Measurements from ENCODE around the gene PPP2R2D.

DNA sequence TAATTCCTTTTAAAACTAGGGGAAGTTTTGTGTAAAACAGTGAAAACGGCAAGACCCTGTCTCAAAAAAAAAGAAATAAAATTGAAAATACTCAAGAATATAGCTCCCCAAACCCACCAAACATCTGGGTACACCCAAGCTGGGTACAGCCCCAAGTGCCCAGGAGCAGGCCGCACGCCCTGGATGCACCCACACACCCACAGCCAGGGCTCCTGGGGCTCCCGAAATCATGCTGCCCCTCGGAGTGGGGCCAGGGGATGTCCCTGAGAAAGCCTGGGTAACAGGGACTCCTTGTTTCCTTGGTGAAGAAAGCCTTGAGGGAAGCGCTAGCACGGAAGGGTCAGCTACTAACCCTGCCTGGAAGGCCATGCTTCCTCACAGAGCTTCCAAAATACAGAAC lies 70.8 kb downstream of the PPP2R2D start:
- TF ChIP-seq ZNF70 (CRISPR knock-in tag; IDR thresholded peaks at IDR 0.05) (no peak), ZC3H10 (CRISPR knock-in tag; IDR thresholded peaks at IDR 0.05) (no peak), ZNF565 (CRISPR knock-in tag; conservative IDR thresholded peaks at IDR 0.05; ENCODE audit: low read depth) (no peak), OSR1 (CRISPR knock-in tag; IDR thresholded peaks at IDR 0.05) (no peak), BACH2 (CRISPR knock-in tag; IDR thresholded peaks at IDR 0.05; ENCODE audit: borderline replicate concordance) (no peak), PPARA (CRISPR knock-in tag; IDR thresholded peaks at IDR 0.05; ENCODE audit: borderline replicate concordance) (no peak), RARB (CRISPR knock-in tag; IDR thresholded peaks at IDR 0.05) (no peak), ARNTL (CRISPR knock-in tag; IDR thresholded peaks at IDR 0.05; ENCODE audit: borderline replicate concordance, low read depth) (no peak), GLIS3 (CRISPR knock-in tag; IDR thresholded peaks at IDR 0.05) (no peak), ZFP30 (CRISPR knock-in tag; IDR thresholded peaks at IDR 0.05) (no peak)

All from SK-N-SH treated with all-trans-retinoic acid at 6 μM for 48 hours (cell line).